K562 (cell line): ENCODE data around the gene PRR11. TPM values are rescaled to one million over a fixed set of nuclear protein-coding genes. Genes with fewer than 3 reads are reported as not detected.

Experiments used
- CHD4 ChIP-seq: fragments of 200-600 bp; sonication (generic); IDR thresholded peaks from 3 replicates; pipeline ENCODE4 v1.6.1; 2012; ENCODE audit warnings: low read depth, mild to moderate bottlenecking, mixed read lengths, low read length, inconsistent platforms; ENCODE audit not compliant: insufficient read depth, insufficient replicate concordance, poor library complexity, severe bottlenecking
- CUX1 ChIP-seq: fragments of 200-800 bp; sonication (Bioruptor generic); IDR thresholded peaks from 2 replicates; pipeline ENCODE4 v1.6.1; 2016; ENCODE audit warnings: missing genetic modification characterization, missing compliant biosample characterization
- LARP7 ChIP-seq: fragments of 450-650 bp; IDR thresholded peaks from 2 replicates; pipeline ENCODE4 v1.6.1; 2016
- SNIP1 ChIP-seq: fragments of 450-650 bp; IDR thresholded peaks from 2 replicates; pipeline ENCODE4 v1.7.1; 2017; ENCODE audit warnings: low read depth, mild to moderate bottlenecking
- USF1 ChIP-seq: sonication (generic); formaldehyde crosslinking; IDR thresholded peaks from 2 replicates; pipeline ENCODE4 v1.9.0; 2022; ENCODE audit warnings: mild to moderate bottlenecking, missing genetic modification reagents
- ZBTB11 ChIP-seq, 3 experiments: fragments of 200-800 bp in 1 of 3; fragments of 250-450 bp in 1 of 3; fragments of 450-650 bp in 1 of 3; sonication (Bioruptor Pico) in 1 of 3; sonication (Bioruptor generic) in 1 of 3; formaldehyde crosslinking in 1 of 3; IDR thresholded peaks; 2 replicates each; pipeline versions ENCODE4 v1.6.1 to v1.8.0; 2016 to 2022; ENCODE audit warnings: mild to moderate bottlenecking in 2 of 3, missing genetic modification characterization in 2 of 3, missing compliant biosample characterization in 1 of 3, moderate library complexity in 1 of 3
- ZNF146 ChIP-seq: IDR thresholded peaks from one replicate; pipeline ENCODE4 v1.6.1; 2018; ENCODE audit warnings: missing compliant biosample characterization; ENCODE audit not compliant: unreplicated experiment
- ZNF518B ChIP-seq: fragments of 250-450 bp; sonication (Bioruptor Pico); IDR thresholded peaks from 2 replicates; pipeline ENCODE4 v1.5.0; 2021; ENCODE audit warnings: mild to moderate bottlenecking, moderate library complexity
- ZNF699 ChIP-seq: fragments of 250-450 bp; sonication (Bioruptor Pico); IDR thresholded peaks from 2 replicates; pipeline ENCODE4 v1.8.0; 2021; ENCODE audit warnings: mild to moderate bottlenecking, moderate library complexity; ENCODE audit not compliant: insufficient replicate concordance
- polyA plus RNA-seq, 8 experiments: library from polyadenylated mRNA; depleted of rRNA in 4 of 8; stranded (reverse) in 5 of 8; unstranded in 3 of 8; fragments of >200 nt; fragmentation: Nextera tagmentation in 2 of 8; fragmentation: Illumina TruSeq in 1 of 8; extraction: Ambion mirVana in 2 of 8; extraction: Trizol in 1 of 8; gene quantifications; 2 replicates each; pipeline versions ENCODE4 v1.2.1 to v1.2.3, GENCODE V29; 2011 to 2014; ENCODE audit warnings: inconsistent platforms in 1 of 8, missing spikeins in 1 of 8
- total RNA-seq, 7 experiments: library from RNA; depleted of rRNA in 6 of 7; stranded (reverse); fragments of >200 nt in 6 of 7; fragmentation: Illumina TruSeq in 2 of 7; extraction: Trizol in 2 of 7; gene quantifications; 2 replicates each; pipeline versions ENCODE4 v1.2.1 to v1.2.3, GENCODE V29; 2011 to 2021; ENCODE audit warnings: low replicate concordance in 1 of 7
- TF ChIP-seq, protein P1 (sequence below): sonication (generic); formaldehyde crosslinking; IDR thresholded peaks from 2 replicates; pipeline ENCODE4 v1.9.0; 2022; ENCODE audit warnings: mild to moderate bottlenecking, missing genetic modification reagents

PRR11 gene
- total and polyA plus RNA-seq, 9 of the 15 experiments (the other 6 are each of a cell fraction or from before 2014, with no cell fraction given), result 13.3 to 75.2 (median 46.4) TPM

DNA sequence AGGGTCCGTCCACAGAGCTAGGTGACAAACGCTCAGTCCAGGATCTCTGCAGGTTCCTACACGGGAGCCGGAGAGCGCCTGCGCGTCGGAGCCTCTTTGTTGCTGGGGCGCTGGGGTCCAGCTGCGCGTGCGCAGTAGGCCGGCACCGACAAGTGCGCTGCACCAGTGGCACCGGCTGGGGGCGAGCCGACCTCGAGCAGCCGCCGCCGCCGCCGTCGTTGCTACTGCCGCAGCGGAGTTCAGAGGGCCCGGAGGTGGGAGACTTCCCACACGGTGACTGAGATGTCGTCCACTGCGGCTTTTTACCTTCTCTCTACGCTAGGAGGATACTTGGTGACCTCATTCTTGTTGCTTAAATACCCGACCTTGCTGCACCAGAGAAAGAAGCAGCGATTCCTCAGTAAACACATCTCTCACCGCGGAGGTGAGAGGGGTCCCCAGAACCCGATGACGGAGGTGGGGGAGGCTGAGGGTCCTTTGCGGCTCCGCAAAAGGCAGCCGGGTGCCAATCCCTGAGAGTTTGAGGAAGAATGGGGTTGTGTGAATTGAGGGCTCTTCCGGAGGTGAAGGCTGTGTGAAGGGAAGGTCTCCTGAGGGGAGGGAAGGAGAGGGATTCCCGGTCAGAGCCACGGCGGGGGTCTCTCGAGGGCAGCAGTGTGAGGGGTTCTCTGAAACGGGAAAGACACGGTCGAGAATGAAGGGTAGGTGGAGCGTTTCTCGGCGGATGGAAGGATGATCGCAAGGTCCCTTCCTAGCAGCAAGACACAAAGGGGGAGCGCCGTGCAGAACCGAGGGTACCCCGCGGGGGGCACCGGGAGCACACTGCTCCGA, 65.0 kb downstream of the PRR11 start, which contains the start of gene GDPD1 (continued):
- TF ChIP-seq ZNF518B (no peak), ZBTB11 (CRISPR knock-in tag; IDR thresholded peaks at IDR 0.05) (peak in 2 of 3 experiments; percentile 6 to 31; a peak in 3 of 6 replicates), CHD4 (no peak), ZNF699 (CRISPR knock-in tag) (no peak), LARP7 (0 out of 2 replicates have a peak, but pooled peaks have one; percentile 52), USF1 (CRISPR knock-in tag) (no peak), ZNF146 (no peak), CUX1 (CRISPR knock-in tag) (no peak), SNIP1 (no peak)
- TF ChIP-seq, protein P1, sequence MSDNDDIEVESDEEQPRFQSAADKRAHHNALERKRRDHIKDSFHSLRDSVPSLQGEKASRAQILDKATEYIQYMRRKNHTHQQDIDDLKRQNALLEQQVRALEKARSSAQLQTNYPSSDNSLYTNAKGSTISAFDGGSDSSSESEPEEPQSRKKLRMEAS (CRISPR knock-in tag), result peak; percentile 57; the same call in 1 of the 2 replicates
